Peyer's patch (tissue), 4 donors: Measurements from ENCODE around the gene SPRR5. TPM values are rescaled to one million over a fixed set of nuclear protein-coding genes. Genes with fewer than 3 reads are reported as not detected.

Experiments
- DNase-seq, 3 donors: peaks; one replicate each; pipeline ENCODE4 v3.0.0-alpha.2; 2017 to 2019
- H3K27ac ChIP-seq, 4 donors: fragments of 200-600 bp; sonication (generic); one replicate each; pipeline ENCODE4 v1.5.1; 2016 to 2019
- H3K27me3 ChIP-seq, 2 donors: fragments of 200-600 bp; sonication (generic); one replicate each; pipeline ENCODE4 v1.5.1; 2019
- H3K36me3 ChIP-seq, 3 donors: fragments of 200-600 bp; sonication (generic); one replicate each; pipeline ENCODE4 v1.5.1; 2016 to 2019
- H3K4me1 ChIP-seq, 4 donors: fragments of 200-600 bp; sonication (generic); one replicate each; pipeline ENCODE4 v1.5.1; 2016 to 2019
- H3K4me3 ChIP-seq, 4 donors: fragments of 200-600 bp; sonication (generic); 1 replicate in 3 of 4; 2 replicates in 1 of 4; pipeline ENCODE4 v1.5.1; 2016 to 2019; ENCODE audit warnings: mild to moderate bottlenecking in 1 of 4
- H3K9me3 ChIP-seq, 4 donors: fragments of 200-600 bp; sonication (generic); one replicate each; pipeline ENCODE4 v1.5.1; 2016 to 2019; ENCODE audit warnings: mild to moderate bottlenecking in 1 of 4
- CTCF ChIP-seq, 6 experiments: fragments of 450-650 bp in 4 of 6; fragments of 200-600 bp in 2 of 6; sonication (generic) in 1 of 6; IDR thresholded peaks; one replicate each; pipeline ENCODE4 v1.5.1; 2017 to 2019; ENCODE audit warnings: antibody characterized with exemption in 6 of 6, mild to moderate bottlenecking in 3 of 6, moderate library complexity in 1 of 6
- POLR2A ChIP-seq, 2 donors: fragments of 450-650 bp; IDR thresholded peaks; one replicate each; pipeline ENCODE4 v1.5.1; 2017; ENCODE audit warnings: antibody characterized with exemption in 2 of 2, mild to moderate bottlenecking in 2 of 2, moderate library complexity in 2 of 2
- total RNA-seq, 4 donors: library from RNA; depleted of rRNA; stranded (reverse); fragments of >200 nt; gene quantifications; one replicate each; pipeline ENCODE4 v1.1.0, GENCODE V29; 2016

The SPRR5 gene
- total RNA-seq, 4 donors from 2014 or later: not detected

- Histone ChIP-seq H3K9me3 (no peaks in the 10 kb centered on the region), H3K36me3 (no peaks in the 10 kb centered on the region), H3K27ac (no peak overlapping the region), H3K4me3 (no peak overlapping the region), H3K27me3 (no peaks in the 10 kb centered on the region), H3K4me1 (no peaks in the 10 kb centered on the region)
- no peak for DNase-seq
- no peak for TF ChIP-seq POLR2A (IDR thresholded peaks at IDR 0.05)
- TF ChIP-seq CTCF (IDR thresholded peaks at IDR 0.05): no peak
Measured at GRCh38 chr1:152904688-152905440, 42.1 kb upstream of the SPRR5 start.

- H3K4me1 ChIP-seq: no peaks in the 10 kb centered on the region
- no peaks in the 10 kb centered on the region for H3K36me3 ChIP-seq
- H3K9me3 ChIP-seq: peaks cover 0 to 4% (median 0%) of the 10 kb centered on the region in 4 donors
- H3K27me3 ChIP-seq: no peaks in the 10 kb centered on the region
- no peak overlapping the region for H3K4me3 ChIP-seq
- no peak for DNase-seq
- TF ChIP-seq POLR2A (IDR thresholded peaks at IDR 0.05): no peak
- TF ChIP-seq CTCF (IDR thresholded peaks at IDR 0.05): no peak
- H3K27ac ChIP-seq: no peak overlapping the region
Measured at GRCh38 chr1:152906023-152906565, 40.9 kb upstream of the SPRR5 start.

GRCh38 chr1:152907686-152908601 lies 39.1 kb upstream of the SPRR5 start, which contains the start of gene IVL:
Gene IVL, plus strand, starts transcription at chr1:152908546. Its CDS starts 1,252 bp downstream, at chr1:152909798.
- DNase-seq: no peak
- Histone ChIP-seq H3K27me3 (no peaks in the 10 kb centered on the region), H3K4me1 (no peaks in the 10 kb centered on the region), H3K9me3 (peaks cover 0 to 4% (median 0%) of the 10 kb centered on the region in 4 donors), H3K36me3 (no peaks in the 10 kb centered on the region), H3K4me3 (no peak within 1 kb of the TSS), H3K27ac (no peak within 1 kb of the TSS)
- no peak for TF ChIP-seq CTCF (IDR thresholded peaks at IDR 0.05)
- no peak for TF ChIP-seq POLR2A (IDR thresholded peaks at IDR 0.05)

GRCh38 chr1:152909206-152909605 lies 37.8 kb upstream of the SPRR5 start:
- peaks cover 0 to 4% (median 0%) of the 10 kb centered on the region in 4 donors for H3K9me3 ChIP-seq
- no peak for TF ChIP-seq CTCF (IDR thresholded peaks at IDR 0.05)
- TF ChIP-seq POLR2A (IDR thresholded peaks at IDR 0.05): no peak
- no peaks in the 10 kb centered on the region for H3K27me3 ChIP-seq
- H3K4me3 ChIP-seq: no peak overlapping the region
- no peak overlapping the region for H3K27ac ChIP-seq
- no peak for DNase-seq
- no peaks in the 10 kb centered on the region for H3K36me3 ChIP-seq
- no peaks in the 10 kb centered on the region for H3K4me1 ChIP-seq

GRCh38 chr1:152912471-152912870 lies 34.5 kb upstream of the SPRR5 start:
- no peak for TF ChIP-seq POLR2A (IDR thresholded peaks at IDR 0.05)
- no peak for TF ChIP-seq CTCF (IDR thresholded peaks at IDR 0.05)
- Histone ChIP-seq H3K36me3 (no peaks in the 10 kb centered on the region), H3K27ac (no peak overlapping the region), H3K4me3 (no peak overlapping the region), H3K9me3 (peaks cover 0 to 4% (median 0%) of the 10 kb centered on the region in 4 donors), H3K4me1 (no peaks in the 10 kb centered on the region), H3K27me3 (no peaks in the 10 kb centered on the region)
- DNase-seq: no peak
